GM18873 (cell line): ENCODE results near the gene IQCN.

Experiments
- ATAC-seq: cut with Tn5 transposase; IDR thresholded peaks from one replicate; pipeline ENCODE4 v1.9.1; 2021; ENCODE audit warnings: mild to moderate bottlenecking, moderate library complexity, moderate number of reproducible peaks; ENCODE audit not compliant: unreplicated experiment, low FRiP score

IQCN gene

GRCh38 chr19:18274219-18274780 lies at the start of gene IQCN:
IQCN (minus strand) TSS chr19:18274452; CDS start chr19:18269478, 4,974 bp downstream.
- no peak for ATAC-seq

- ATAC-seq = peak; percentile 87
Measured at GRCh38 chr19:18322759-18323460, 48.7 kb upstream of the IQCN start, which contains the start of gene LSM4. LSM4 (minus strand) TSS chr19:18323076; CDS start chr19:18323020, 56 bp downstream.

GRCh38 chr19:18322318-18322758 lies 48.1 kb upstream of the IQCN start:
- no peak for ATAC-seq

- no peak for ATAC-seq
Measured at GRCh38 chr19:18321734-18322102, 47.5 kb upstream of the IQCN start.

GRCh38 chr19:18320865-18321733 lies 46.8 kb upstream of the IQCN start:
- ATAC-seq = no peak

- ATAC-seq = no peak
Measured at GRCh38 chr19:18319591-18320135, 45.4 kb upstream of the IQCN start.

GRCh38 chr19:18317961-18318800 lies 43.9 kb upstream of the IQCN start:
- ATAC-seq = no peak

- no peak for ATAC-seq
Measured at GRCh38 chr19:18313398-18313797, 39.1 kb upstream of the IQCN start.

- ATAC-seq = no peak
Measured at GRCh38 chr19:18312092-18312534, 37.9 kb upstream of the IQCN start.

GRCh38 chr19:18311502-18312091 lies 37.3 kb upstream of the IQCN start:
- ATAC-seq = no peak

- no peak for ATAC-seq
Measured at GRCh38 chr19:18310966-18311365, 36.7 kb upstream of the IQCN start.

- no peak for ATAC-seq
Measured at GRCh38 chr19:18310118-18310909, 36.1 kb upstream of the IQCN start.

- ATAC-seq = no peak
Measured at GRCh38 chr19:18309525-18310064, 35.3 kb upstream of the IQCN start.

- no peak for ATAC-seq
Measured at GRCh38 chr19:18308948-18309325, 34.7 kb upstream of the IQCN start.

GRCh38 chr19:18308051-18308947 lies 34.0 kb upstream of the IQCN start:
- ATAC-seq = no peak

GRCh38 chr19:18307271-18307681 lies 33.0 kb upstream of the IQCN start:
- no peak for ATAC-seq

GRCh38 chr19:18306888-18307260 lies 32.6 kb upstream of the IQCN start:
- no peak for ATAC-seq
